ENCODE measurements around the gene SLC35A5. TPM values are rescaled to one million over a fixed set of nuclear protein-coding genes. Genes with fewer than 3 reads are reported as not detected.
"Not testable (repeated sequence)": the region's sequence is repeated elsewhere in the genome, so short reads cannot be mapped to it uniquely, and the experiment has no call there.

Gene SLC35A5, protein sequence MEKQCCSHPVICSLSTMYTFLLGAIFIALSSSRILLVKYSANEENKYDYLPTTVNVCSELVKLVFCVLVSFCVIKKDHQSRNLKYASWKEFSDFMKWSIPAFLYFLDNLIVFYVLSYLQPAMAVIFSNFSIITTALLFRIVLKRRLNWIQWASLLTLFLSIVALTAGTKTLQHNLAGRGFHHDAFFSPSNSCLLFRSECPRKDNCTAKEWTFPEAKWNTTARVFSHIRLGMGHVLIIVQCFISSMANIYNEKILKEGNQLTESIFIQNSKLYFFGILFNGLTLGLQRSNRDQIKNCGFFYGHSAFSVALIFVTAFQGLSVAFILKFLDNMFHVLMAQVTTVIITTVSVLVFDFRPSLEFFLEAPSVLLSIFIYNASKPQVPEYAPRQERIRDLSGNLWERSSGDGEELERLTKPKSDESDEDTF
- 10 to 100 TPM; 15.7 to 38.5 (median 28.4) TPM for total RNA-seq

DNA sequence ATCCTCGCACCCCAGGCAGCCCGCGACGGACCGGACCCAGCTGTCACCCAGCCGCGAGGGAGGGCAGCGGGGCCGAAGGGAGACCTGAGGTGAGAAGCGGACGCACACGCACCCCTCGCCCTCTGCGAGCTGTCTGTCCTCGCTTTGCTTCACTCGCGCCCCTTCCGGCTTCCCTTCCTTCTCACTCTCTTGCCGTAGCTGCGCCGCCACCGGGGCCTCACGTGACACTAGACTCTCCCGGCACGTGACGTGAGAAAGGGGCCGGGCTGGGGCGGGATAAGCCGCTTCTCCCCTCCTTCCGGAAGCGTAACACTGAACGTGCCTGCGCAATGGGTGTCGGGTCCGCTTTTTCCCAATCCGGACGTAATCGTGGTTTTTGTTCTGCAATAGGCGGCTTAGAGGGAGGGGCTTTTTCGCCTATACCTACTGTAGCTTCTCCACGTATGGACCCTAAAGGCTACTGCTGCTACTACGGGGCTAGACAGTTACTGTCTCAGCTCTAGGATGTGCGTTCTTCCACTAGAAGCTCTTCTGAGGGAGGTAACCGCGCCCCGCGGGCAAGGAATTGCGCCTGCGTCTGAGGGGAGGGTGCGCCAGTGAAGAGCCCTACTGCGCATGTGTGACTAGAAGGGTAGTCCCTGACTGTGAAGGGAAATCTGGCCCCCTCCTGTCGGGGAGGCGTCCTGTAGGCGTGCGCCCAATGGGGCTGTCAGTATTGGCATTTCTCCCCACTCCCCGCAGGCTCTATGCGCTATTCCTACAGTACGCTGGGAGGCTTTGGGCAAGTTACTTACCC lies at the start of gene SLC35A5, which contains the start of gene ATG3:
Gene SLC35A5 (plus strand): TSS at position 312 of the 796 bp plus-strand sequence. CDS start 1,359 bp downstream, outside the sequence.
Gene ATG3 (minus strand): TSS at position 229 of the 796 bp plus-strand sequence. CDS start 434 bp downstream, outside the sequence.
- TF ChIP-seq POLR2A (IDR thresholded peaks at IDR 0.05) (peak in 3 of 4 donors; percentile 62 to 91 (median 88)), EP300 (IDR thresholded peaks at IDR 0.05) (peak in 1 of 4 donors; percentile 86), POLR2AphosphoS5 (IDR thresholded peaks at IDR 0.05) (peak; percentile 88 to 94)
- TF ChIP-seq, protein P1, sequence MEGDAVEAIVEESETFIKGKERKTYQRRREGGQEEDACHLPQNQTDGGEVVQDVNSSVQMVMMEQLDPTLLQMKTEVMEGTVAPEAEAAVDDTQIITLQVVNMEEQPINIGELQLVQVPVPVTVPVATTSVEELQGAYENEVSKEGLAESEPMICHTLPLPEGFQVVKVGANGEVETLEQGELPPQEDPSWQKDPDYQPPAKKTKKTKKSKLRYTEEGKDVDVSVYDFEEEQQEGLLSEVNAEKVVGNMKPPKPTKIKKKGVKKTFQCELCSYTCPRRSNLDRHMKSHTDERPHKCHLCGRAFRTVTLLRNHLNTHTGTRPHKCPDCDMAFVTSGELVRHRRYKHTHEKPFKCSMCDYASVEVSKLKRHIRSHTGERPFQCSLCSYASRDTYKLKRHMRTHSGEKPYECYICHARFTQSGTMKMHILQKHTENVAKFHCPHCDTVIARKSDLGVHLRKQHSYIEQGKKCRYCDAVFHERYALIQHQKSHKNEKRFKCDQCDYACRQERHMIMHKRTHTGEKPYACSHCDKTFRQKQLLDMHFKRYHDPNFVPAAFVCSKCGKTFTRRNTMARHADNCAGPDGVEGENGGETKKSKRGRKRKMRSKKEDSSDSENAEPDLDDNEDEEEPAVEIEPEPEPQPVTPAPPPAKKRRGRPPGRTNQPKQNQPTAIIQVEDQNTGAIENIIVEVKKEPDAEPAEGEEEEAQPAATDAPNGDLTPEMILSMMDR (IDR thresholded peaks at IDR 0.05), result peak in 4 of 6 experiments; percentile 6 to 38 (median 33)
- ATAC-seq (ENCODE audit: low FRiP score in 2 of 2), result peak; percentile 97 to 98

DNA sequence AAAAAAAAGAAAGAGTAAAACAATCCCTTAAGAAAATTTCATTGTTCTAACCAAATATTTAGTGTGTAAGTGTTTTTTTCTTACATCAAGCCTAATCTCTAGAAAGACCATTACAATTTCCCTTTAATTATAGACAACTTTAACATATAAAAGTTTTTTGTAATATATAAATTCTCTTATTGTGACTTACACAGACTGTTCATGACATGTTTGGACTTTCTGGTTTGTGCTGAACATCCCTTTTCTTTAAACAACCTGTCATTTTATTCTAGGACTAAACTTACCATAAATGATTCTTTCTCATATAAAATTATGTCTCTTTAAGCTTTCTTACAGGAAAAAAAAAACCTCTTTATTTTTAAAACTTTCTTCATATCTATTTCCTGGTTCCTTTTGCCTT lies 49.5 kb upstream of the SLC35A5 start:
- DNase-seq, result no peak
- H3K4me3 ChIP-seq, result no peak overlapping the region
- ATAC-seq (ENCODE audit: low FRiP score in 2 of 2), result no peak
- no peaks in the 10 kb centered on the region for H3K36me3 ChIP-seq
- no peak overlapping the region for H3K27ac ChIP-seq
- H3K27me3 ChIP-seq, result no peaks in the 10 kb centered on the region
- H3K9me3 ChIP-seq, result peaks cover 0 to 4% (median 0%) of the 10 kb centered on the region in 4 donors
- TF ChIP-seq, protein P1 (IDR thresholded peaks at IDR 0.05), result no peak
- peaks cover 0 to 3% (median 0%) of the 10 kb centered on the region in 4 donors for H3K4me1 ChIP-seq

More for the DNA sequence above, at the start of gene SLC35A5, which contains the start of gene ATG3:
- no peaks in the 10 kb centered on the region for H3K9me3 ChIP-seq
- peak within 1 kb of the TSS; percentile 92 to 99 (median 96) for H3K27ac ChIP-seq
- H3K27me3 ChIP-seq, result no peaks in the 10 kb centered on the region
- H3K36me3 ChIP-seq, result peaks cover 0 to 5% (median 0%) of the 10 kb centered on the region in 4 donors
- peak; percentile 97 to 99 for DNase-seq
- H3K4me1 ChIP-seq, result peaks cover 26 to 42% (median 37%) of the 10 kb centered on the region in 4 donors
- WGBS, 2 donors, result 0 to 1% methylated on average over 27 to 51 of the region's 58 CpGs
- peak within 1 kb of the TSS; percentile 68 to 95 (median 76) for H3K4me3 ChIP-seq

DNA sequence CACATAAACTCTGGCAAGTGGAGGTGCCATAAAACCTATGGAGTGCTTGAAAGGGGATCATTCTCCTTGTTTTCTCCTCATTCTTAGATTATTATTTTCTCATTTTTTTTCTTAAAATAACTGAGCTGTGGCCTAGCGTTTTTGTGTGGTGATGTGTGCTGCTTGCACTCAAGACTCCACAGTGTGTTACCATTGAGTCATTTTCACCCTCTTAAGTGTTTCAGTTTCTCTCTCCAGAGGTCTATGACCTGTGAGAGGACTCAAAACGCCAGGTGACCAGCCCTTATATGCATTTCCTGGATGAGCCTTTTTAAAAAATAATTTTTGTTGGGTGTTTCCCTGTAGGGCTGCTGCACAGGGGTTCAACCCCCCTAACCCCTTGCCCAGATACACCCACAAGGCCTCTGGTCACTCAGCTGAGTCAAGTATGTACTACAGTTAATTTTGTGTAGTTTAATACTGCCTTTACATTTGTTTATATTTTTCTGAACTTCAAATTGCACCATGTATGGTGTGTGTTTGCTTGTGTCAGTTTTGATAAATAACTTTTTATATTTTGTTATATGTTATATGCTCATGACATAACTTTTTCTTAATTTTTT lies 47.2 kb upstream of the SLC35A5 start:
- H3K27ac ChIP-seq, result no peak overlapping the region
- WGBS, 2 donors, result 49 to 58% methylated on average over 2 of the region's 2 CpGs
- DNase-seq, result no peak
- no peaks in the 10 kb centered on the region for H3K27me3 ChIP-seq
- H3K4me1 ChIP-seq, result peaks cover 0 to 3% (median 0%) of the 10 kb centered on the region in 4 donors
- peaks cover 0 to 4% (median 0%) of the 10 kb centered on the region in 4 donors for H3K9me3 ChIP-seq
- no peak overlapping the region for H3K4me3 ChIP-seq
- no peak for TF ChIP-seq EP300 (IDR thresholded peaks at IDR 0.05)
- TF ChIP-seq POLR2AphosphoS5 (IDR thresholded peaks at IDR 0.05), result no peak
- TF ChIP-seq, protein P1 (IDR thresholded peaks at IDR 0.05), result no peak
- no peak for TF ChIP-seq POLR2A (IDR thresholded peaks at IDR 0.05)
- no peak for ATAC-seq (ENCODE audit: low FRiP score in 2 of 2)
- no peaks in the 10 kb centered on the region for H3K36me3 ChIP-seq

DNA sequence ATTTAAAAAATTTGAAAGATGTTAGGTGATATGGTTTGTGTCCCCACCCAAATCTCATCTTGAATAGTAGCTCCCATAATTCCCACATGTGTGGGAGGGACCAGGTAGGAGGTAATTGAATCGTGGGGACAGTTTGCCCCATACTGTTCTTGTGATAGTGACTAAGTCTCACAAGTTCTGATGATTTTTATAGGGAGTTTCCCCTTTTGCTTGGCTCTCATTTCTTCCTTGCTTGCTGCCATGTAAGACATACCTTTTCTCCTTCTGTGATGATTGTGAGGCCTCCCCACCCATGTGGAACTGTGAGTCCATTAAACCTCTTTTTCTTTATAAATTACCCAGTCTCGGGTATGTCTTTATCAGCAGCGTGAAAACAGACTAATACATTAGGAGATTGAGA lies 42.9 kb upstream of the SLC35A5 start:
- DNase-seq; H3K4me1 ChIP-seq; H3K9me3 ChIP-seq; ATAC-seq (ENCODE audit: low FRiP score in 2 of 2); H3K4me3 ChIP-seq; H3K27ac ChIP-seq; H3K36me3 ChIP-seq; H3K27me3 ChIP-seq: not testable (repeated sequence)
- 65 to 73% methylated on average over 3 of the region's 3 CpGs for WGBS, 2 donors

All from upper lobe of left lung (tissue), 6 donors.